Mucosa of descending colon (tissue), 3 donors: ENCODE data around the gene RBM20. TPM values are rescaled to one million over a fixed set of nuclear protein-coding genes. Genes with fewer than 3 reads are reported as not detected.
"Not testable (repeated sequence)": the region's sequence is repeated elsewhere in the genome, so short reads cannot be mapped to it uniquely, and the experiment has no call there.

Experiments
- ATAC-seq: fragments of 200-7000 bp; cut with Tn5 transposase; one replicate; pipeline ENCODE4 v1.9.1; 2020; ENCODE audit warnings: mild to moderate bottlenecking, moderate library complexity
- DNase-seq, 3 donors: peaks; one replicate each; pipeline ENCODE4 v3.0.0-alpha.2; 2020
- H3K36me3 ChIP-seq: fragments of 200-600 bp; one replicate; pipeline ENCODE4 v1.8.0; 2021; ENCODE audit warnings: low read depth, mild to moderate bottlenecking
- H3K4me1 ChIP-seq: fragments of 200-600 bp; one replicate; pipeline ENCODE4 v1.8.0; 2021; ENCODE audit warnings: low read depth, mild to moderate bottlenecking
- H3K4me3 ChIP-seq: fragments of 200-600 bp; one replicate; pipeline ENCODE4 v1.8.0; 2021; ENCODE audit warnings: mild to moderate bottlenecking
- H3K9me3 ChIP-seq: fragments of 200-600 bp; one replicate; pipeline ENCODE4 v1.8.0; 2021; ENCODE audit warnings: mild to moderate bottlenecking
- CTCF ChIP-seq: fragments of 200-600 bp; IDR thresholded peaks from one replicate; pipeline ENCODE4 v1.8.0; 2022; ENCODE audit warnings: antibody characterized with exemption, mild to moderate bottlenecking
- intact Hi-C, 2 donors: fragments of 100-400 bp; cut with DNase I in 1 of 2; cut with micrococcal nuclease in 1 of 2; formaldehyde crosslinking; loops; one replicate each; pipeline versions ENCODE4 v1.11.0 to v1.11.1; 2022; cut with DNase I, micrococcal nuclease
- total RNA-seq, 3 donors: library from RNA; stranded (reverse); fragmentation: NEBNext Ultra II Directional in 2 of 3; extraction: Animal tissue kit (Norgen Biotek cat#: 25700) in 2 of 3; gene quantifications; one replicate each; pipeline versions ENCODE4 v1.2.1 to v1.2.4, GENCODE V29; 2021 to 2023
- donor health status: DM: no; HTN: no; CAD: no; lungs with moderate emphysema.
- donor health status: DM: no; HTN: no; CAD: no.
- donor health status: DM: no; HTN: yes; CAD: no.

The RBM20 gene
- total RNA-seq, 3 donors from 2014 or later = 0.46 to 9.7 (median 2.0) TPM

GRCh38 chr10:110619514-110620397 is 24.4 kb upstream of the RBM20 start:
- ATAC-seq = no peak
- intact Hi-C loops = no loop called here
- H3K4me3 ChIP-seq = no peak overlapping the region
- H3K4me1 ChIP-seq = no peaks in the 10 kb centered on the region
- H3K36me3 ChIP-seq = no peaks in the 10 kb centered on the region
- no peaks in the 10 kb centered on the region for H3K9me3 ChIP-seq
- no peak for DNase-seq
- no peak for TF ChIP-seq CTCF

DNA sequence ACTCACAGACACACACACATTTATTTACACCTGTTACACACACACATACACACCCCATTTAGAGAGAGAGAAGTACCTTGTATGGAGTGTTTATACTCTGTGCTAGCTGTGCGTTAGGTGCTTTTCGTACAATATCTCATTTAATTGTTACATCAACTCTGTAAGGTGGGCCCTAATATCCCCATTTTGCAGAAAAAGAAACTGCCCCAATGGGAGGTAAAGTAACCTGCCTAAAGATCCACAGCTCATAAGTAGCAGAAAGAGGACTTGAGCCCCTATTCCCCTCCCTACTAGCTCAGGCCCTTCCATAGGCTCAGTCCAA is 23.8 kb upstream of the RBM20 start:
- Histone ChIP-seq H3K36me3 (no peaks in the 10 kb centered on the region), H3K4me3 (no peak overlapping the region), H3K9me3 (no peaks in the 10 kb centered on the region), H3K4me1 (no peaks in the 10 kb centered on the region)
- intact Hi-C loops = no loop called here
- no peak for TF ChIP-seq CTCF
- ATAC-seq (no peak), DNase-seq (no peak)

- H3K9me3 ChIP-seq, DNase-seq, H3K4me1 ChIP-seq, H3K36me3 ChIP-seq, ATAC-seq, intact Hi-C loops, H3K4me3 ChIP-seq: not testable (repeated sequence)
Measured at GRCh38 chr10:110623316-110623715, 20.8 kb upstream of the RBM20 start.

- H3K4me3 ChIP-seq = no peak overlapping the region
- intact Hi-C loops = no loop called here
- no peaks in the 10 kb centered on the region for H3K4me1 ChIP-seq
- ATAC-seq (peak; percentile 91), DNase-seq (peak in 2 of 3 donors; percentile 25 to 57)
- TF ChIP-seq CTCF = no peak
- H3K36me3 ChIP-seq = no peaks in the 10 kb centered on the region
- no peaks in the 10 kb centered on the region for H3K9me3 ChIP-seq
Measured at GRCh38 chr10:110625356-110625894, 18.7 kb upstream of the RBM20 start.

GRCh38 chr10:110625951-110626855 is 17.9 kb upstream of the RBM20 start:
- no peaks in the 10 kb centered on the region for H3K9me3 ChIP-seq
- intact Hi-C loops = no loop called here
- no peak for TF ChIP-seq CTCF
- DNase-seq = no peak
- no peaks in the 10 kb centered on the region for H3K4me1 ChIP-seq
- peak; percentile 56 for ATAC-seq
- H3K36me3 ChIP-seq = no peaks in the 10 kb centered on the region
- H3K4me3 ChIP-seq = no peak overlapping the region

GRCh38 chr10:110628161-110628560 is 16.0 kb upstream of the RBM20 start:
- DNase-seq (no peak), ATAC-seq (no peak)
- no peaks in the 10 kb centered on the region for H3K4me1 ChIP-seq
- no peak overlapping the region for H3K4me3 ChIP-seq
- no peak for TF ChIP-seq CTCF
- intact Hi-C loops = no loop called here
- H3K36me3 ChIP-seq = no peaks in the 10 kb centered on the region
- H3K9me3 ChIP-seq = no peaks in the 10 kb centered on the region
